Activated effector memory CD4-positive, alpha-beta T cell treated with Interleukin-2 at 50 U/mL for 16 hours (primary cell): ENCODE measurements around the gene GJD4.

Experiments
- DNase-seq: peaks from one replicate; pipeline ENCODE4 v3.0.0-alpha.2; 2020

Gene GJD4

DNA sequence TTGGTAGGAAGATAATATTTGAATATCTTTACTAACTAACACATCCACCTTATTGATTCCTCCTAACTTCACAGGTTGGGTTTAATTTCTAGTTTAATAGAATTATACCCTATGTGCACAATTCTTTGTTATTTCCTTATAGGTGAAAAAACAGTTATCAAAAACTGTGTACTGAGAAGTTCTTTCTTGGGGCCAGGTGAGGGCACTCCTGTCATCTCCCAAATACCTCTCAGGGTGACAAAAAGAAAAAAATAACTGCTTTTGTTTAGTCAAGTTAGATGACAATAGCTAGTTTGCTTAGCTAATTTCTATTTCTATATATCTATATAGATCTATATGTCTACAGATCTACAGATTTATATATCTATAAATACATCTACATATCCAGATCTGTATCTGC is 26.9 kb downstream of the GJD4 start:
- no peak for DNase-seq

DNA sequence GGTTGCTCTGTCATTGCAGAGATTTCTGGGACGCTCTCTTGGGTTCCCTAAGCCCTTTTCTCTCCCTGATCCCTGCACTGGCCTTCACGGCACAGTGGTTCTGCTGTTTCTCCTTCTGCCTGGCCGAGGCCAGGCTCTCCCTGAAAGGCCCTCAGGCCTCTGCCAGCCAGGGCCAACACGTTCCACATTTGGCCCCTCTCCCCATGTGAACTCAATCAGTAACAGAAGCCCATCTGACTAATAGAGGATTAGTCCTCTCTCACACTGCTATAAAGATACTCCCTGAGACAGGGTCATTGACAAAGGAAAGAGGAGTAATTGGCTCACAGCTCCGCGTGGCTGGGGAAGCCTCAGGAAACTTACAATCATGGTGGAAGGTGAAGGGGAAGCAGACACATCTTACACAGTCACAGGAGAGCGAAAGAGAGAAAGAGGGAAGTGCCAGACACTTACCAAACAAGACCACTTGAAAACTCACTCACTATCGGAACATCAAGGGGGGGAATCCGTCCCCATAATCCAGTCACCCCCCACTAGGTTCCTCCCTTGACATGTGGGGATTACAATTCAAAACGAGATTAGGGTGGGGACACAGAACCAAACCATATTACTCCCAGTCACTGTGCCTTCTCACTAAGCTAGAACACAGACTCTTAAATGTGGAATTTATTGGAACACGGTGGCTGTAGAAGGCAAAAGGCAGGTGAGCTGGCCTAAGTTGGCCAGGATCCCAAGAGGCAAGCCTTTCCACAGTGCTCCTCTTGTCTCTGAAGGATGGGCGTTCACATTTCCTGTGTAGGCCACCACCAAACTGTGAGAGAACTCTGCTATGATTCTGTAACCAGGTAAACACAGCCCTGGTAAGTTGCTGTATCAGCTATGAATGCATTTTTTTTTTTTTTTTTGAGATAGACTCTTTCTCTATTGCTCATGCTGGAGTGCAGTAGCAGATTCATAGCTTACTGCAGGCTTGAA is 28.2 kb downstream of the GJD4 start:
- DNase-seq, result no peak

DNA sequence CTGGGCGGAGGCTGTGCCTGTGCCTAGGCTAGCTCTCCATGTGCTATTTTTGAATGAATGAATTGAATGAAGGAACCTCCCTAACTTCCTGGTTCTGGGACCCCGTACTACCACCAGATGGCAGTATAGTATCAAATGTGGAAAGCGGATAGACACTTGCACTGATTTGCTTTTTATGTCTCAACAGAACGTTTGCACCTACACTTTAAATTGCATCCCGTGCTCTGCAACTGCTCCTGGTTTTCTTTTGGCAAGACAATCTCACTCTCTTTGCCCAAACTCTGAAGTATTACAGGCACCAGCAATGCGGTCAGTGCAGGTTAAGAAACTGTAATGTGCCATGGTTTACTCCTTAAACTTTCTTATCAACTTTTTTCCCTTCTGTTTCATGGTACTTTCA is 30.4 kb downstream of the GJD4 start:
- DNase-seq, result no peak

- no peak for DNase-seq
Observed at GRCh38 chr10:35636956-35637355, 31.8 kb downstream of the GJD4 start.

- no peak for DNase-seq
Observed at GRCh38 chr10:35637462-35637861, 32.3 kb downstream of the GJD4 start.

GRCh38 chr10:35638101-35638500 is 33.0 kb downstream of the GJD4 start:
- DNase-seq, result no peak

DNA sequence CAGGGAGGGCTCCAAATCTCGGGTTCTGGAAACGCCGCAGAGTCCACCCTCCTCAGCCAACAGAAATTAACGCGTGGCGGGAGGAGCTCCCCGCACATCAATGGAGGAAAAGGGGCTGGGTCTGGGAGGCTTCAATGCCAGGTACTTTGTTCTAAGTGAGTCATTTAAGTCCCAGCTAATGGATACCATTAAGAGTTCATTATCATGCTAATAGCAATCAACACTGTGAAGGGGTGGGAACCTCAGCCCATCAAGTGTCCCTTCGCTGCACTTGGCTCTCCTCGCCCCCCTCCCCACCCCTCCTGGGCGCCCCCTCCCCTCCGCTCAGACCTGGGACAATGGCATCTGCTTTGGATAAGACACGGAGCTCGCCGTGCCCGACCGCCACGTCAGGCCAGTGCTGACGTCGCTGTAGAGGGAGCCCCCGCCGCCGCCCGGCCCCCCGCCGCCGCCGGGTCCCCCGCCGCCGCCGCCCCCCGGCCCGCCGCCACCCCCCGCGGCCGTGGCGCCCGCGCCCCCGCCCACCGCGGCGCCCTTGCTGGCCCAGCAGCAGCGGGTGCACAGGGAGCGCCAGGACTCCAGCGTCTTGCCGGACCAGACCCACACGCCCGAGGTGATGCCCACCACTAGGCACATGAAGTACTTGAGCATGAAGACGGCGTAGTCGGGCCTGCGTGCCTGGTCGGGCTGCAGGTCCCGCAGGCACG is 34.0 kb downstream of the GJD4 start:
- DNase-seq, result no peak

- DNase-seq, result no peak
Observed at GRCh38 chr10:35639728-35640401, 34.7 kb downstream of the GJD4 start.

DNA sequence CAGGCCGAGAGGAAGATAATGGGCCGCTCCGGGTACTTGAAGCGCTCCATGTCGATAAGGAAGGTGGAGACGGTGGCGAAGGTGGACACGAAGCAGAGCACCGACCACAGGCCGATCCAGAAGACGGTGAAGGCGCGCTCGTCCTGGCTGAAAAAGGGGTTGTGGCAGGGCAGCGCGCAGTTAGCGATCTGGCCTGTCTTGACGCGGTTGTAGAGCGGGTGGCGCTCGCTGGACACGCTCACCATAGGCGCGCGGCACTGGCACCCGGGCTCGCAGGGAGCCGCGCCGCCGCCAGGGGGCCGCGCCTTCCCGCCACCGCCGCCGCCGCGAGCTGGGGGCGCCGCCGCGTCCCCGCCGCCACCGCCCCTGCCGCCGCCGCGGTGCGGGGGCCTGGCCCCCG is 35.3 kb downstream of the GJD4 start:
- DNase-seq, result no peak

GRCh38 chr10:35640951-35641675 is 36.0 kb downstream of the GJD4 start:
- peak; percentile 25 for DNase-seq

DNA sequence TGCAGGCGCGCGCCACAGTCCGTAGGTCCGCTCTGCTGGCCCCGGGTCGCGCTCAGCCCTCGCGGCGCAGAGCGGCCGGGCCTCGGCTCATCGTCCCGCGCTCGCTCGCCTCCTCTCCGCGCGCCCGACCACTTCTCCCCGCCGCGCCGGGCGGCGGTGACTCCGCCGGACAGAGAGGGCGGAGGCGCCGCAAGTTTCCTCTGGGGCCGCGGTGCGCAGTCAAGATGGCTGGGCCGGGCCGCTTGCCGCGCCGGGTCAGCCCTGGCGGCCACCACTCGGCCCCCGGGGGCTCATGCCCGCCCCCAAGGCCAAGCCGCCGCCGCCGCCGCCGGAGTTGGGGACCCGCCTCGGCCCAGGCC is 36.5 kb downstream of the GJD4 start:
- no peak for DNase-seq

DNA sequence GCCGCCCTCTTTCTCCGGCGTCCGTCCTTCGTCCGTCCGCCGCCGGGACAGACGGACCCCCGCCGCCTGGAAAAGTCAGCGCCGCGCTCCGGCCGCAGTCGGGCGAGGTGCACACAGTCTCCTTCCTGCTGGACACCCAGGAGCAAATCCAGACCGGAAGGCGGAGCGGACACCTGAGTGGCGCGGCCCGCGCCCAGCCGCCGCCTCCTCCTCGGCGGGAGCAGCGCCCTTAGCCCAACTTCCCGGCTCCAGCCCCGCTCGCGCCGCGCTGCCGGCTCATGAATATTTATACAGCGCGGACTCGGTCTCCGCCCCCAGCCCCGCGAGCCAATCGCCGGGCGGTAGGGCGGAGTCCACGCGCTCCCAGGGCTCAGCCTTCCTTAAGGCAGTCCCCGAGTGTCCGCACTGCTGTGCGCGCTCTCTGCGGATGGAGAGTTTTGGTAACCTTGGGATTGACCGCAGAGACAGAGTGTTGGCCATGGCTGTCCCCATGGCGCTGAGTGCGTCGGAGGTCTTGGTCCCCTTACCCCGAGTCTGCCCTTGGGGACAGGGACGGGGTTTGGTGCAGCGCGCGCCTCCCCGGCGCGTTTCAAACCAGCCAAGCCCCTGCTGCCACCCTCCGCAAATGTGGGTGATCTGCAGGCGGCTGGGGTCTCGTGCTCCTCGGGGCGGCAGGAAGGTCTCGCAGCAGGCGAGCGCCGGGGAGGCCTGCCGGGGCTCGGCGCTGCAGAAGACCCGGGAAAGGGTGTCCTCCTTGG is 37.1 kb downstream of the GJD4 start, which contains the start of gene FZD8:
TSS of gene FZD8 (minus strand) at position 262 of the 758 bp plus-strand sequence. CDS start 867 bp downstream, outside the sequence.
- DNase-seq, result peak; percentile 54

- DNase-seq, result no peak
Observed at GRCh38 chr10:35642793-35643114, 37.6 kb downstream of the GJD4 start.

GRCh38 chr10:35643151-35644049 is 38.3 kb downstream of the GJD4 start:
- no peak for DNase-seq

- DNase-seq, result no peak
Observed at GRCh38 chr10:35644050-35644950, 39.2 kb downstream of the GJD4 start.

DNA sequence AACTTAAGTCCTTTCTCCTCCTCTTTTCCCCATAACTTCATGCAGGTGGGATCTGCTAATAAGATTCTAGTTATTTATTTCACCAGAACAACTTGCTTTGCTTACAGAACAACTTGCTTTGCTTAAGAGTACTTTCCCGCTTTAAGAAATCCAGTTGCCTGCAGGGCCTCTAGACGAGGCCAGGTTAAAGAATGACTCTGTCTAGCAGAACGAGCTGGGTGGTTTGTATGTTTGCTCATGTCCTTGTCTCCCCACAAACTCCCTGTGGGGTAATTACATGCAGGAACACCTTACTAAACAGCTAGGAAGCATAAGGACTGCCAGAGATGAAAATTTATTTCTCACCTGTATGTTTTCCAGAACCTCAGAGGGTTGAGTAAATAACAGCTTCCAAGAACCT is 45.8 kb downstream of the GJD4 start:
- DNase-seq, result no peak

DNA sequence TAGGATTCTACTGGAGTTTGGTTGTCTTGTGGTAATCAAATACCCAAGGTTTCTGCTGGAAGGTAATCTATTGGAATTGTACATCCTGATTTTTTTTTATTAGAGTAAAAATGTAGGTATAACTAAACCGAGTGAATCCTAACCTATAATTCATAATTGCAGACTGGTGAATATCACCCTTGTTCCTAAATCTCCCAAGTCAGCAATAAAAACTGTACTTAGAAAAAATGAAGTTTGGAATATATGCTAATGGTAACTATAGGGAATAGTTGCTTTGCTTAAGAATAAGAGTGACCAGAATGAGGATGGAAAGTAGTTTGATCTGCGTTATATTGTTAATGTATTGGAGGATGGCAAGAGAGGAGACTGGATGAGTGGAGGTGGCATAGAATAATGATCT is 47.7 kb downstream of the GJD4 start:
- no peak for DNase-seq

- no peak for DNase-seq
Observed at GRCh38 chr10:35657621-35658020, 52.5 kb downstream of the GJD4 start.
